HEK293 (cell line): ENCODE results near the gene HMMR.

ENCODE experiments used
- CTCF ChIA-PET: fragments of 350-600 bp; formaldehyde crosslinking; extraction: SDS; loops from one replicate; lab custom pipeline; 2021; ENCODE audit warnings: antibody characterized with exemption; lab: Yijun Ruan, JAX
- POLR2A ChIA-PET: fragments of 300-600 bp; formaldehyde crosslinking; extraction: SDS; loops from one replicate; lab custom pipeline; 2020; ENCODE audit warnings: antibody characterized with exemption, inconsistent platforms; lab: Yijun Ruan, JAX
- H3K27ac ChIP-seq: fragments of 200-500 bp; sonication (Bioruptor generic); 2 replicates; pipeline ENCODE4 v1.5.1; 2014; ENCODE audit warnings: low read depth, low read length, control low read depth, inconsistent platforms; ENCODE audit errors: extremely low read depth
- H3K36me3 ChIP-seq, 2 experiments: fragments of 200-500 bp in 1 of 2; sonication (Bioruptor generic) in 1 of 2; 1 replicate in 1 of 2; 2 replicates in 1 of 2; pipeline ENCODE4 v1.5.1; 2014 to 2017; ENCODE audit warnings: inconsistent platforms in 2 of 2, low read length in 2 of 2; ENCODE audit not compliant: control insufficient read depth in 2 of 2, insufficient read depth in 1 of 2
- H3K4me1 ChIP-seq: fragments of 200-500 bp; sonication (Bioruptor generic); 2 replicates; pipeline ENCODE4 v1.5.1; 2014; ENCODE audit warnings: mild to moderate bottlenecking, low read length, inconsistent platforms; ENCODE audit not compliant: control insufficient read depth, insufficient read depth
- H3K4me3 ChIP-seq: 2 replicates; pipeline ENCODE4 v1.5.1; 2011; ENCODE audit warnings: low read depth, mild to moderate bottlenecking, control low read depth, low read length, moderate library complexity
- H3K9me3 ChIP-seq: fragments of 200-500 bp; sonication (Bioruptor generic); 2 replicates; pipeline ENCODE4 v1.5.1; 2014; ENCODE audit warnings: low read depth, low read length, inconsistent platforms; ENCODE audit not compliant: control insufficient read depth, insufficient read depth
- GLI4 ChIP-seq: fragments of 450-650 bp; formaldehyde crosslinking; IDR thresholded peaks from 2 replicates; pipeline ENCODE4 v1.5.1; 2016; ENCODE audit warnings: missing biosample characterization, missing genetic modification characterization
- SCRT2 ChIP-seq: fragments of 450-650 bp; formaldehyde crosslinking; IDR thresholded peaks from 2 replicates; pipeline ENCODE4 v1.5.1; 2016; ENCODE audit warnings: missing biosample characterization, missing genetic modification characterization
- YY2 ChIP-seq: fragments of 450-650 bp; formaldehyde crosslinking; IDR thresholded peaks from 2 replicates; pipeline ENCODE4 v1.5.1; 2016; ENCODE audit warnings: missing biosample characterization, missing genetic modification characterization
- ZBTB1 ChIP-seq: fragments of 450-650 bp; formaldehyde crosslinking; IDR thresholded peaks from 2 replicates; pipeline ENCODE4 v1.5.1; 2016; ENCODE audit warnings: missing biosample characterization, missing genetic modification characterization
- ZBTB20 ChIP-seq: fragments of 450-650 bp; formaldehyde crosslinking; IDR thresholded peaks from 2 replicates; pipeline ENCODE4 v1.5.1; 2016; ENCODE audit warnings: missing biosample characterization, missing genetic modification characterization
- ZNF174 ChIP-seq: fragments of 450-650 bp; formaldehyde crosslinking; IDR thresholded peaks from 2 replicates; pipeline ENCODE4 v1.5.0; 2017; ENCODE audit warnings: missing biosample characterization, mild to moderate bottlenecking, missing genetic modification characterization
- ZNF175 ChIP-seq: fragments of 450-650 bp; formaldehyde crosslinking; IDR thresholded peaks from 2 replicates; pipeline ENCODE4 v1.5.1; 2016; ENCODE audit warnings: missing biosample characterization, missing genetic modification characterization
- ZNF37A ChIP-seq: fragments of 450-650 bp; IDR thresholded peaks from 2 replicates; pipeline ENCODE4 v1.5.1; 2018; ENCODE audit warnings: missing biosample characterization, missing genetic modification characterization
- ZNF548 ChIP-seq: fragments of 450-650 bp; formaldehyde crosslinking; IDR thresholded peaks from 2 replicates; pipeline ENCODE4 v1.5.1; 2016; ENCODE audit warnings: missing biosample characterization, missing genetic modification characterization
- ZNF585B ChIP-seq: fragments of 450-650 bp; formaldehyde crosslinking; IDR thresholded peaks from 2 replicates; pipeline ENCODE4 v1.5.1; 2016; ENCODE audit warnings: missing biosample characterization, missing genetic modification characterization
- ZNF626 ChIP-seq: fragments of 450-650 bp; sonication (Bioruptor Pico); formaldehyde crosslinking; IDR thresholded peaks from 2 replicates; pipeline ENCODE4 v1.5.1; 2018; ENCODE audit warnings: missing biosample characterization, missing genetic modification characterization, inconsistent platforms
- ZNF658 ChIP-seq: fragments of 450-650 bp; formaldehyde crosslinking; IDR thresholded peaks from 2 replicates; pipeline ENCODE4; 2016; ENCODE audit warnings: missing biosample characterization, missing genetic modification characterization
- ZNF670 ChIP-seq: fragments of 450-650 bp; formaldehyde crosslinking; IDR thresholded peaks from 2 replicates; pipeline ENCODE4 v1.5.1; 2016; ENCODE audit warnings: missing biosample characterization, missing genetic modification characterization, low read depth
- ZNF677 ChIP-seq: fragments of 450-650 bp; IDR thresholded peaks from 2 replicates; pipeline ENCODE4 v1.5.0; 2018; ENCODE audit warnings: missing biosample characterization, mild to moderate bottlenecking, missing genetic modification characterization, moderate library complexity
- ZNF768 ChIP-seq: fragments of 450-650 bp; formaldehyde crosslinking; IDR thresholded peaks from 2 replicates; pipeline ENCODE4 v1.5.1; 2018; ENCODE audit warnings: missing biosample characterization, mild to moderate bottlenecking, missing genetic modification characterization
- ZNF785 ChIP-seq: fragments of 450-650 bp; formaldehyde crosslinking; IDR thresholded peaks from 2 replicates; pipeline ENCODE4 v1.5.1; 2016; ENCODE audit warnings: missing biosample characterization, missing genetic modification characterization
- ZNF837 ChIP-seq: fragments of 450-650 bp; formaldehyde crosslinking; IDR thresholded peaks from 2 replicates; pipeline ENCODE4 v1.5.1; 2016; ENCODE audit warnings: missing biosample characterization, missing genetic modification characterization
- ZSCAN30 ChIP-seq: fragments of 450-650 bp; IDR thresholded peaks from 2 replicates; pipeline ENCODE4 v1.5.1; 2018; ENCODE audit warnings: missing biosample characterization, mild to moderate bottlenecking, missing genetic modification characterization, moderate library complexity
- TF ChIP-seq, protein P1 (sequence below): fragments of 450-650 bp; formaldehyde crosslinking; optimal IDR thresholded peaks from 2 replicates; pipeline ENCODE3; 2016; ENCODE audit warnings: missing biosample characterization, mild to moderate bottlenecking, missing genetic modification characterization
- TF ChIP-seq, protein P2 (sequence below): fragments of 450-650 bp; formaldehyde crosslinking; IDR thresholded peaks from 2 replicates; pipeline ENCODE4 v1.5.1; 2016; ENCODE audit warnings: missing biosample characterization, missing genetic modification characterization
- TF ChIP-seq, protein P3 (sequence below): fragments of 450-650 bp; IDR thresholded peaks from 2 replicates; pipeline ENCODE4 v1.5.1; 2018; ENCODE audit warnings: missing biosample characterization, mild to moderate bottlenecking, missing genetic modification characterization
- TF ChIP-seq, protein P4 (sequence below): fragments of 450-650 bp; formaldehyde crosslinking; IDR thresholded peaks from 2 replicates; pipeline ENCODE4 v1.5.1; 2016; ENCODE audit warnings: missing biosample characterization, missing genetic modification characterization

HMMR gene

DNA sequence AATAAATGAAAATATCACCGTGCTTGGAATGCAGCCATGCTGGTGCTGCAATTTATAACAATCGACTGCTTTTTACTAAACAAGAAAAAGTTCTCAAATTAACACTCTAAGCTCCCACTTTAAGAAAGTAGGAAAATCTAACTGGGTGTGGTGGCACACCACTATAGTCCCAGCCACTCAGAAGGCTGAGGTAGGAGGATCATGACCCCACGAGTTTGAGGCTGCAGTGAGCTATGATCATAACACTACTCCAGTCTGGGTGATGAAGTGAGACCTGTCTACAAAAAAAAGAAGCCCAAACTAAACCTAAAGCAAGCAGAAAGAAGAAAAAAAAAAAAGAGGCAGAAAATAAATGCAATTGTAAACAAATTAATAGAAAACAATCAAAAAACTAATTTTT lies 12.6 kb upstream of the HMMR start (continued):
- no peak for TF ChIP-seq ZNF585B (tag by site-specific recombination)
- TF ChIP-seq GLI4 (tag by site-specific recombination), result no peak
- no peak for TF ChIP-seq ZBTB20 (tag by site-specific recombination)
- no peak for TF ChIP-seq YY2 (tag by site-specific recombination)
- TF ChIP-seq ZNF37A (tag by site-specific recombination), result no peak

DNA sequence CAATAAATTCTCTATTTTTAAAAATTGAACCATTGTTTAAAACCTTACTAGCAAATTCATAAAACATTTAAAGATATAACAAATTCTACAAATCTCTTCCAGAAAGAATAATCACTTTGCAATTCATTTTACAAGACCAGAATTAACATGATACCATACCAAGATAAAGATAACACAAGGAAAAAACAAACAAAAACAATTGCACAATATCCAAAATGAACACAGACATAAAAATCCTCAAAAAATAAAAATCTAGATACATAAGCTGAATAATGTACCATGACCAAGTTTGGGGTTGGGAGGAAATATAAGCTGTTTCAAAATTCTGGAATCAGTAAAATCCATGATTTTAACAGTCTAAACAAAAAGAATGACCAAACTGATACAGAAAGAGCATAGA lies 11.9 kb upstream of the HMMR start:
- CTCF ChIA-PET, result interaction anchor here (0.6 kb wide), 1 partner anchor 80 kb away, joined by 5 read pairs; no protein-coding TSS in a partner anchor
- POLR2A ChIA-PET, result interaction anchor here (1.0 to 1.8 kb wide), 3 partner anchors 10 to 13 kb away, joined by 3 to 16 read pairs (median 5); partner anchors contain the start of genes CCNG1, HMMR and NUDCD2

DNA sequence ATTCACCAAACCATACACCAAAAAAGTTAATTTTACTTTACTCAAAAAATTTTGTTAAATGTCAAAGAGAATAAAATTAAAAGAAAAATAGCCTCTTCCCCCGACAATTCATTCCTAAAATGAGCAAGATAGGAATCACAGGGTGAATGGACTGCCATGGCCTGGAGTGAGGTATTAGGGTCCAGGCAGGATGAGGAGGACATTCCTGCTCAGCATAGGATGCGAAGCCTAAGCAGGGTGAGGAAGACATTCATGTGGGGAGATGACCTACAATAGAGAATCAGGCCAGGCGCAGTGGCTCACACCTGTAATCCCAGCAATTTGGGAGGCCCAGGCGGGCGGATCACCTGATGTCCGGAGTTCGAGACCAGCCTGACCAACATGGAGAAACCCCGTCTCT lies 8.9 kb upstream of the HMMR start:
- peaks cover 68 to 78% of the 10 kb centered on the region in 2 experiments for H3K36me3 ChIP-seq
- POLR2A ChIA-PET, result interaction anchor here (2.3 to 2.4 kb wide), 2 partner anchors 9 to 14 kb away, joined by 9 to 14 read pairs; partner anchors contain the start of genes CCNG1, HMMR and NUDCD2
- TF ChIP-seq, protein P1, sequence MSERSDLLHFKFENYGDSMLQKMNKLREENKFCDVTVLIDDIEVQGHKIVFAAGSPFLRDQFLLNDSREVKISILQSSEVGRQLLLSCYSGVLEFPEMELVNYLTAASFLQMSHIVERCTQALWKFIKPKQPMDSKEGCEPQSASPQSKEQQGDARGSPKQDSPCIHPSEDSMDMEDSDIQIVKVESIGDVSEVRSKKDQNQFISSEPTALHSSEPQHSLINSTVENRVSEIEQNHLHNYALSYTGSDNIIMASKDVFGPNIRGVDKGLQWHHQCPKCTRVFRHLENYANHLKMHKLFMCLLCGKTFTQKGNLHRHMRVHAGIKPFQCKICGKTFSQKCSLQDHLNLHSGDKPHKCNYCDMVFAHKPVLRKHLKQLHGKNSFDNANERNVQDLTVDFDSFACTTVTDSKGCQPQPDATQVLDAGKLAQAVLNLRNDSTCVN (tag by site-specific recombination), result no peak
- TF ChIP-seq ZNF658 (tag by site-specific recombination), result no peak
- TF ChIP-seq ZNF768 (tag by site-specific recombination), result no peak
- no peak for TF ChIP-seq ZNF626 (tag by site-specific recombination)
- TF ChIP-seq, protein P2, sequence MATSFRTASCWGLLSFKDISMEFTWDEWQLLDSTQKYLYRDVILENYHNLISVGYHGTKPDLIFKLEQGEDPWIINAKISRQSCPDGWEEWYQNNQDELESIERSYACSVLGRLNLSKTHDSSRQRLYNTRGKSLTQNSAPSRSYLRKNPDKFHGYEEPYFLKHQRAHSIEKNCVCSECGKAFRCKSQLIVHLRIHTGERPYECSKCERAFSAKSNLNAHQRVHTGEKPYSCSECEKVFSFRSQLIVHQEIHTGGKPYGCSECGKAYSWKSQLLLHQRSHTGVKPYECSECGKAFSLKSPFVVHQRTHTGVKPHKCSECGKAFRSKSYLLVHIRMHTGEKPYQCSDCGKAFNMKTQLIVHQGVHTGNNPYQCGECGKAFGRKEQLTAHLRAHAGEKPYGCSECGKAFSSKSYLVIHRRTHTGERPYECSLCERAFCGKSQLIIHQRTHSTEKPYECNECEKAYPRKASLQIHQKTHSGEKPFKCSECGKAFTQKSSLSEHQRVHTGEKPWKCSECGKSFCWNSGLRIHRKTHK, result no peak
- TF ChIP-seq, all 188 proteins: peak for 0
- no peaks in the 10 kb centered on the region for H3K4me1 ChIP-seq
- CTCF ChIA-PET, result interaction anchor here (1.1 kb wide), 1 partner anchor 9 kb away, joined by 3 read pairs; the partner anchor contains the start of genes HMMR and NUDCD2
- H3K4me3 ChIP-seq, result no peak overlapping the region
- no peaks in the 10 kb centered on the region for H3K9me3 ChIP-seq
- no peak overlapping the region for H3K27ac ChIP-seq

More for the DNA sequence above, 11.9 kb upstream of the HMMR start:
- no peaks in the 10 kb centered on the region for H3K9me3 ChIP-seq
- H3K27ac ChIP-seq, result no peak overlapping the region
- TF ChIP-seq ZBTB1 (tag by site-specific recombination) (no peak), ZNF175 (tag by site-specific recombination) (no peak), SCRT2 (tag by site-specific recombination) (no peak), ZNF548 (tag by site-specific recombination) (no peak), ZNF677 (tag by site-specific recombination) (no peak)
- H3K4me3 ChIP-seq, result no peak overlapping the region
- H3K36me3 ChIP-seq, result peaks cover 69 to 79% of the 10 kb centered on the region in 2 experiments
- no peaks in the 10 kb centered on the region for H3K4me1 ChIP-seq

DNA sequence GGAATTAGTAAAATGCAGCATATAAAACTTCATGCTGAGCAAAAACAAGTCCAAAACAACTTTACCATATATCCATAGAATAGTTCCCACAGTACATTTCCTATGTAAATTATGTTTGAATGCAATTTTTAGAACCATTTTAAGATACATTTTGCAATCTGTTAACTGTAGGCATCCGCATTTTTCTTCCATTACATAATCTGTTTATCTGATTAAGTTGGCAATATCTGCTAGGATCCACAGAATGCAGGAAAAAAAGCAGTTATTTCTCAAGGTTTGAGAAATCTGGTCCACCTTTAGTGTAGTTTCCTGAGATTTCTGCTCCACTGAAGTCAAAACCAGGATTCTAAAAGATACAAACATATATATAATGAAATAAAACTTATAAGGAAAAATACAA lies 6.7 kb upstream of the HMMR start:
- no peak overlapping the region for H3K4me3 ChIP-seq
- CTCF ChIA-PET, result no interaction called here
- no peak overlapping the region for H3K27ac ChIP-seq
- peaks cover 53 to 58% of the 10 kb centered on the region in 2 experiments for H3K36me3 ChIP-seq
- peaks cover 7% of the 10 kb centered on the region for H3K4me1 ChIP-seq
- POLR2A ChIA-PET, result interaction anchor here (1.4 kb wide), 1 partner anchor 16 kb away, joined by 7 read pairs; the partner anchor contains the start of gene CCNG1
- no peaks in the 10 kb centered on the region for H3K9me3 ChIP-seq
- no peak for TF ChIP-seq ZNF670 (tag by site-specific recombination)
- TF ChIP-seq ZSCAN30 (tag by site-specific recombination), result no peak
- TF ChIP-seq ZNF785 (tag by site-specific recombination), result no peak
- TF ChIP-seq ZNF174 (tag by site-specific recombination), result no peak
- TF ChIP-seq, protein P3, sequence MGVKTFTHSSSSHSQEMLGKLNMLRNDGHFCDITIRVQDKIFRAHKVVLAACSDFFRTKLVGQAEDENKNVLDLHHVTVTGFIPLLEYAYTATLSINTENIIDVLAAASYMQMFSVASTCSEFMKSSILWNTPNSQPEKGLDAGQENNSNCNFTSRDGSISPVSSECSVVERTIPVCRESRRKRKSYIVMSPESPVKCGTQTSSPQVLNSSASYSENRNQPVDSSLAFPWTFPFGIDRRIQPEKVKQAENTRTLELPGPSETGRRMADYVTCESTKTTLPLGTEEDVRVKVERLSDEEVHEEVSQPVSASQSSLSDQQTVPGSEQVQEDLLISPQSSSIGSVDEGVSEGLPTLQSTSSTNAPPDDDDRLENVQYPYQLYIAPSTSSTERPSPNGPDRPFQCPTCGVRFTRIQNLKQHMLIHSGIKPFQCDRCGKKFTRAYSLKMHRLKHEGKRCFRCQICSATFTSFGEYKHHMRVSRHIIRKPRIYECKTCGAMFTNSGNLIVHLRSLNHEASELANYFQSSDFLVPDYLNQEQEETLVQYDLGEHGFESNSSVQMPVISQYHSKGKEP (tag by site-specific recombination), result no peak
- TF ChIP-seq SCRT2 (tag by site-specific recombination), result no peak
- no peak for TF ChIP-seq ZNF837
- TF ChIP-seq, protein P4, sequence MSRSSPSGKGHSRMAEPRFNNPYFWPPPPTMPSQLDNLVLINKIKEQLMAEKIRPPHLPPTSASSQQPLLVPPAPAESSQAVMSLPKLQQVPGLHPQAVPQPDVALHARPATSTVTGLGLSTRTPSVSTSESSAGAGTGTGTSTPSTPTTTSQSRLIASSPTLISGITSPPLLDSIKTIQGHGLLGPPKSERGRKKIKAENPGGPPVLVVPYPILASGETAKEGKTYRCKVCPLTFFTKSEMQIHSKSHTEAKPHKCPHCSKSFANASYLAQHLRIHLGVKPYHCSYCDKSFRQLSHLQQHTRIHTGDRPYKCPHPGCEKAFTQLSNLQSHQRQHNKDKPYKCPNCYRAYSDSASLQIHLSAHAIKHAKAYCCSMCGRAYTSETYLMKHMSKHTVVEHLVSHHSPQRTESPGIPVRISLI (tag by site-specific recombination), result no peak
